Measurements from ENCODE around the gene PITPNC1.
A peak's percentile ranks its signal among the peaks of the same experiment; 100 is the strongest.

The PITPNC1 gene

GRCh38 chr17:67657596-67657995, 280.5 kb downstream of the PITPNC1 start:
- DNase-seq = no peak

GRCh38 chr17:67658265-67658664, 281.2 kb downstream of the PITPNC1 start:
- DNase-seq = no peak

GRCh38 chr17:67659028-67659427, 281.9 kb downstream of the PITPNC1 start:
- no peak for DNase-seq

- no peak for DNase-seq
These were observed 285.6 kb downstream of the PITPNC1 start for GRCh38 chr17:67662712-67663111.

GRCh38 chr17:67663457-67663856, 286.4 kb downstream of the PITPNC1 start:
- DNase-seq = no peak

GRCh38 chr17:67666028-67666427, 288.9 kb downstream of the PITPNC1 start:
- no peak for DNase-seq

- DNase-seq = no peak
These were observed 289.6 kb downstream of the PITPNC1 start for GRCh38 chr17:67666710-67667109.

- no peak for DNase-seq
These were observed 294.4 kb downstream of the PITPNC1 start for GRCh38 chr17:67671493-67671892.

GRCh38 chr17:67672592-67673335, 295.7 kb downstream of the PITPNC1 start:
- no peak for DNase-seq

- DNase-seq = no peak
These were observed 298.4 kb downstream of the PITPNC1 start for GRCh38 chr17:67675481-67675880.

- no peak for DNase-seq
These were observed 299.2 kb downstream of the PITPNC1 start for GRCh38 chr17:67676305-67676704.

GRCh38 chr17:67678414-67678813, 301.3 kb downstream of the PITPNC1 start:
- no peak for DNase-seq

- no peak for DNase-seq
These were observed 302.1 kb downstream of the PITPNC1 start for GRCh38 chr17:67679225-67679624.

- DNase-seq = no peak
These were observed 302.6 kb downstream of the PITPNC1 start for GRCh38 chr17:67679721-67680120.

GRCh38 chr17:67680445-67681224, 303.6 kb downstream of the PITPNC1 start:
- DNase-seq = no peak

- DNase-seq = no peak
These were observed 305.1 kb downstream of the PITPNC1 start for GRCh38 chr17:67682196-67682595.

GRCh38 chr17:67685351-67685750, 308.3 kb downstream of the PITPNC1 start:
- no peak for DNase-seq

- peak; percentile 45 to 60 for DNase-seq
These were observed 309.2 kb downstream of the PITPNC1 start for GRCh38 chr17:67686241-67686640.

GRCh38 chr17:67687511-67687910, 310.4 kb downstream of the PITPNC1 start:
- DNase-seq = no peak

GRCh38 chr17:67689534-67690177, 312.6 kb downstream of the PITPNC1 start:
- DNase-seq = peak; percentile 74 to 80

GRCh38 chr17:67693811-67694210, 316.7 kb downstream of the PITPNC1 start:
- DNase-seq = no peak

GRCh38 chr17:67696347-67696746, 319.3 kb downstream of the PITPNC1 start:
- DNase-seq = no peak

- no peak for DNase-seq
These were observed 319.9 kb downstream of the PITPNC1 start for GRCh38 chr17:67696853-67697498.
